Activated CD8-positive, alpha-beta memory T cell treated with anti-CD3 and anti-CD28 coated beads for 1 hour (primary cell): ENCODE measurements around the gene SLC23A2.

Experiments used
- DNase-seq, 2 donors: peaks; one replicate each; pipeline ENCODE4 v3.0.0-alpha.2; 2020; ENCODE audit warnings: low read depth in 1 of 2; ENCODE audit errors: extremely low read depth in 1 of 2

SLC23A2 gene

DNA sequence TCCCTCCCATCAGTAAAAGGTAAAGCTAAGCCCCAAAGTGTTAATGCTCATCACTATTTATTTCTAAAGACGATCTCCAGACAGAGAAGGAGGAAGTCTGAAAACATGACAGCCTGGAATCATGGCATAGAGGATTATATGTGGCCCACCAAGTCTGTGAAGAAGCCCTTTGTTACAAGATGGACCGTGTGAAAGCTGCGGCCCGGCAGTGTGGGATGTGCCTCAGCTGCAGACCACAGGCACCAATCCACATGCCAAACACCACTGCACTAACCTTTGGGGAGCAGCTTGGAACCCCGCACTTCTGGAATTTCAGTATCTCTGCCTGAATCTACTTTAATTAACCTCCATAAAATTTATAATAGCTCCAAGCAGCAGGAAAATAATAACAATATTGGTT lies 90.4 kb downstream of the SLC23A2 start:
- no peak for DNase-seq

DNA sequence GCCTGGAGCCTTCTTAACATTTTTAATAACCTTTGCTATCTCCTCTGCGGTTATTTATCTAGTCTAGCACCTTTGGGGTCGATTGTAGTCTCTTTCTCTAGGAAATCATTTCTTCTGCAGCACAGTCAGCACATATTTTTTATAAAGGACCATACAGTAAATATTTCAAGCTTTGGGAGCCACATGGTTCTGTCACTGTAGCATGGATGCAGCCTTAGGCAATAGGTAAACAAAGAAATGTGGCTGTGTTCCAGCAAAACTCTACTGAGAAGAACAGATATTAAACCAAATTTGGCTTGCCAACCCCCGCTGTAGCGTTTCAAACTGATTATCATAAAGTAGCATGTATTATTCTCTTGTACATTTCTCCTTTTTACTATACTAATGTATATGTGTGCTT lies 95.7 kb downstream of the SLC23A2 start:
- no peak for DNase-seq

DNA sequence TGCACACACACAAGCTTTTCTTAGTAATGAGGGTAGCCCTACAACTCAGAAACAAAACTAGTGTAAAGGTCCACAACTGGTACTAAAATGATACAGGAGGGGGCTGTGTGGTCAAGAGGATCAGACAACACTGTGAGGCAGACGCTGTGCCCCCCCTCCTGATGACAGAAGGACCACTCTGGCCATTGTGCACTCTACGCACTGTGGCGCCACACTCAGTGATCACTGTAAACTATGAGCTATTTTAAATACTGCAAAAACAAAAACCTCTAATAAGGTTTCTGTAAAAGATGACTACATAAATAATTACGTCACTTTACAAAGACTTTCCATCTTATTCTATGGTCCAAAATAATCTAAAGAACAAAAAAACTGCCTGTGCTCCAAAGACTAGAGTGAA lies 96.1 kb downstream of the SLC23A2 start:
- no peak for DNase-seq

DNA sequence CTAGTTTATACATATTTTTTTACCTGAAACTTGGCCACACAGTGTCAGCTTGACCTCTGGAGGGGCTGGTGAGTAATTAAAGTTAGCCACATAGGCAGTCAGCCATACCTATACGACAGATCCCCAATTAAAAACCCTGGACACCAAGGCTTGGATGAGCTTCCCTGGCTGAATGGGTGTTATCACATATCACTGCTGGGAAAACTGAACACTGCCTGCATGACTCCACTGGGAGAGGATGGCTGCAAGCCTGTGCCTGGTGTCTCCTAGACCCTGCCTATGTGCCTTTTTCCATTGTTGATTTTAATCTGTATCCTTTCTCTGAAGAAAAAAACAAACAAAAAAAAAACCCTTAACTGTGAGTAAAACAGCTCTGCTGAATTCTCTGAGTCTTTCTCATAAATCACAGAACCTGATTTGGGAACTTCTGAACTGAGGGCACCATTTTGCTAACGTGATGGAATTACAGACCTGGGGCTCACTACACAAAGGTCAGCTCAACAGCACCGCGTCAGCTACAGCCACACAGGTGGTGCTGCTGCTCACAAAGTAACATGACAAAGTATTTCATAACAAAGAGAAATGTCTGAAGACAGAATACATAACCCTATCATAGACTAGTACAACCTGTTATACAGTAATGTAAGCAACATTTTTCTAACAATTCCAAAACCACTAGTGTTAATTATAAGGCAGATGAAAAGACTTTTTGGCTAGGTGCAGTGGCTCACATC lies 97.0 kb downstream of the SLC23A2 start:
- no peak for DNase-seq

DNA sequence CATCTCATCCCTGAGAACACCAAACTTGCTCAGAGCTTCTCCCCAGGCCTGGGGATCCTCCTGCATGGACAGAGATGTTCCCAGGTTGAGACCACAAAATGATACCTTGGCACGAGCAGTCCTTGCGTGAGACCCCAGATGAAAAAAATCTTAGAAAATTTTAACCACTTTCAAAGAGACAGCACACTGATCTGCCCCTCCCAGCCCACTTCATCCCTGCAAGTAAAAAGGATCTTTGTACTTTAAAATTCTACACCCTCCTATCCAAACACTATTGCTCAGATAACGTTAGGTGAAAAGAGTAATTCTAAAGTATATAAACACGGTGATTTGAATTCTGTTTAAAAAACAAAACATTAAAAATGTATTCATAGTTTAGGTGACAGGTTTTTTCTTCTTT lies 98.5 kb downstream of the SLC23A2 start:
- no peak for DNase-seq

DNA sequence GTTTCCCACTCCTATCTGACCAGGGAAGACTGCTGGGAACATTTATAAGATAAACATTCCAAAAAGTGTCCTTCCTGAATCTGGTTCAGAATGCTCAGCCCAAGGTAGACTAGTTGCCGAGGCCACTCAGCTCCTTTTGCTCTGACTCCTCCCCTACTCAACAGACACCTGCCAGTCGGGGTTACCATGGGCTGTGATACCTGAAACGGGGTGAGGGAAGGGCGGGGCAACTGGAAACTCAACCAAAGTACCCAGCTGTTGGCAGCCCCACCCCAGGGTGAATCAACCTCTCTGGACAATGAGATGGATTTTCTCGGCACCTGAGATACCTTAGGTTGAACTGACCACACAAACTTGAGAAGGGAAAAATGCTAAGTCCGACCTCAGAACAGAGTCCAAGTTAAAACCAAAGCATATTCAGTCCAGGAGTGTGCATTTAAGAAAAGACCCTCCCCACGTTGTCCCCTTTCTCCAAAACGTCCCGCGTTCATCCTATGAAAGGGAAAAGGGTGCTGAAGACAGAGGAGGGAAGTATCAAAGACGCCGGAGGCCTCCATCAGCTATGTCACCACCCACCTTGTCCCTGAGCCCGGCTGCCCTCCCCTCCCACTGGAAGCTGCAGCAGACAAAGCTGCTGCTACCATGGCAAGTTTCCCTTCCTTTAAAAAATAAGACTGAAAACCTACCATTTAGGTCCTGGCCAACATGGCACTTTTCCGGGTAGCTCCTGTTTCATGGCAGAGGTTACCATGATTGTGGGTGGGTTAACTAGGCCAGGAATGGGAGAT lies 100.1 kb downstream of the SLC23A2 start:
- no peak for DNase-seq

DNA sequence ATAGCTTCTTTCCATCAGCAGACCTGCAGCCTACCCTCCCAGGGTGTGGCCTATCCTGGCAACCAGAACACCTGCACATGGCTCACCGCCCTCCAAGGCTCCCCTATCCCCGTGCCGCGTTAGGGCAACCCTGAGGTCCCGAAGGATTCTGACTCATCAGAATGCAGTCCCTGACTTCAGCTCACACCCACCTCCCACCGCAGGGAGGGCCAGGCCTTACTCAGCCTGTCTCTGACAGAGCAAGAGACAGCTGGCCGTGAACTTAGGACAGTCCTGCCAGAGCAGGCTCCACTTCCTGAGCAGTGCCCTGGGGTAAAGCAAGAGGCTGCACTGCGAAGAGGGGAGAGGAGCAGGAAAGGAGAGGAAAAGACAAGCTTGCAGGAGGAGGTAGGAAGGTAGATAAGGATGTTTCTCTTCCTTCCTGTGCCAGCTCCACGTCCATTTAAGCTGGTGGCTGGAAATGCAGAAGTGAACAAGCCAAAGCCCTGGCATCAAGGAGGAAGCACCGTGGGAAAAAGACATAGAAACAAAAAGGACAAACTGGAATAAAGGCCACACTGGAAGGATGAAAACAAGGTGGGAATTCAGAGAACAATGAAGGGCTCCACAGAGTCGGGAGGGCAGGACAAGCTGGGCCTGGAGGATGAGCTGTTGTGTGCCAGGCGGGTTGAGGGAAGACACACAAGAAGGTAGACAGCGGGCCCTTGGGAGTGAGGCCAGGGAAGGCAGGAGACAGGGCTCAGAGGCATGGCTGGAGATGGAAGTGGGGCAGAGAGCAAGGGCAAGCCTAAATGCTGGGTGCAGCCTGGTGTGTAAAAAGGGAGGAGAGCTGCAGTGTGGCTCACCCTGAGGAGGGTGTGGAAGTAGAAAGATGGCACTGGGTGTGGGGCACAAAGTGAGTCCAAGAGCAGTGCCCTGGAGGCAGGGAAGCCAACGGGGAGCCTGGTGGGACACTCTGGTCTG lies 102.7 kb downstream of the SLC23A2 start:
- DNase-seq: no peak

DNA sequence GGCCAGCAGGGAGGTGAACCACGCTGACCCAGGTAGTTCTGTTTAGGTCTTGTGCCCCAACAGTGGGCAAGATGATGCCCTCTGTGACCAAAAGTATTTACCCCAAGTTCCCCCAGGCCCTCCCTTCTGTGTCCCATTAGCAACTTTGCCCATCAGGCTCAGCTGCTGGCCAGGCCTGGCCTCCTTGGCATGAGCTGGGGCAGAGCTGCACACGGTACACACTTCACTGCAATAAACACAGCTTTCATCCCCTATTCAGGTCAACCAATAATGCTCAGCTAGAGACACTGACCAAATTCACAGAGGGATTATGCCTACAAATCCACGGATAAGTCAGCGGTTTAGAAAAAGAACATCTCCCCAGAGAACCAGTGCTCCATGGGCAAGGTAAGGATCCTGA lies 103.7 kb downstream of the SLC23A2 start:
- no peak for DNase-seq

DNA sequence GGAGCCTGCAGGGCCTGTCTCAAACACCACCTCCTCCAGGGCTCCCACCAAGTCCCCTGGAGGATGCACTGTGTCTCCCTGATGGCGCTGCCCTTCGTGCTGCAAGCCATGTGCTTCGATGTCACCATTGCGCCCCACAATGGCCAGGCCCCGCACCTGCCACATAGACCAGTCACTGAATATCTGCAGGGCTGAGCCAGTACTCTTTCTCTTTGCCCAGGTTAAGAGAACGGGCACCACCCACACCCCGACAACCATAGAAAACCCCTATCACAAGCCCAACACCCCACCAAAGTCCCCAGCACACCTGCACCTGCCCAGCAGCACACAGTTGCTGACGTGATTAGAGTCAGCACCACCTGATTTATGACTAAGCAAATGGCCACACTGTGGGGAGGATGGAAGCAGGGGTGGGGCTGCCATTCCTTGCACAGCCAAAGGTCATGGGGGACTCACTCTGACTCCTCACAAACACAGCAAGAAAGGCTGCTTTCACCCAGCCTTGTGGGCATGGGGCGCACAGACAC lies 104.3 kb downstream of the SLC23A2 start:
- no peak for DNase-seq

DNA sequence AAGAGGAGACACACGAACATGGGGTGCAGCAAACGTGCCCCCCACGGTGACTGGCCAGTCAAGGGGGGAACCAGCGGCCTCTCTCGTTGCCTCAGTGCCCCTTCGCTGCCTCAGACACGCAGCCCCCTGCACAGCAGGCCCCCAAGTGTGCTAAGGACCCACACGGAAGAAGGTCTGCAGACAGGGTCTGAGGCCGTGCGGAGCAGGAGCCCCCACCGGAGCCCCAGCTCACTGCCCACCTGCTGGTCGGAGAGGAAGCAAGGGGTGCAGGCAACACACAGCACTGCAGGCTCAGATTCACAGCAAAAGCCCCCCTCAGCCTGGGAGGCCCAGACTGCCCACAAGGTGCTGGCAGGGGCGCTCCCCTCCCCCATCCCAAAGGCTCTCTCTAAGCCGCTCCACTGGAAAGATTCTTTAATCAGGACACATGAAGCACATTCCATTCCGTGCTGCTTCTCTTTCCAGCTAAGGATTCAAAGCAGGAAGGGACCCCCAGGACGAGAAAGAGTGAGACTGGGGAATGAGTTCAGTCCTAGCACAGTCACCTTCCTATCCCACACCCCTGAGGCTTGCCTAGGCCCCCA lies 105.1 kb downstream of the SLC23A2 start:
- no peak for DNase-seq

DNA sequence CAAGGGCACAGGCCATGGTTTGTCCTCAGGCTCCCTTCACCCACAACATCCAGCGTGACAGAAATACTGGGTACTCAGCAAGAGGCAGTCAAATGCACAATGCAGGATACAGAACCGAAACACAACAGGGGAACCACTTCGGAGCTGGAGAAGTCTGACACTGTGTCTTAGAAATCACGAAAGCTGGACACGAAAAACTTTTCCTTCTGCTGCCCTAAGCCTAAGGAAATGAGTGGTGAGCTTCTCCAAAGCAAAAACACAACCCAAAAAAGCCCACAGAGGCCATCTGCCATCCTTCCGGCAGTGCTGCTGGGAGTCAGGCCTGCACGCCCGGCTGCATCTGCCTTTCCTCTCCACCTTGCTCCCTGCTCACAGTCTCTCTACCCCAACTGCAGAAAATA lies 106.3 kb downstream of the SLC23A2 start:
- DNase-seq: no peak

DNA sequence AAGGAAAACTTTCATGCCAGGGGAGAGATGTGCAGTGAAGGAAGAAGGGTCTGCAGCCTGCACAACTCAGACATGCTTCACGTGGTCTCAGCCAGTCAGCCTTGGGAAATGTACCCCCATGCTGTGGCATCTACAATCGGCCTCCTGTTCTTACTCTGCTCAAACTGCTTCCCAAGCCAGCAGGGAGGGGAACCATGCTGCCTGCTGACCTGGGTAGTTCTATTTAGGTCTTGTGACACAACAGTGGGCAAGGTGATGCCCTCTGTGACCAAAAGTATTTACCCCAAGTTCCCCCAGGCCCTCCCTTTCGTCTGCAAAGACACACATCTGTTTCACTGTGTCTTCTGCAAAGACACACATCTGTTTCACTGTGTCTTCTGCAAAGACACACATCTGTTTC lies 106.9 kb downstream of the SLC23A2 start:
- DNase-seq: no peak

DNA sequence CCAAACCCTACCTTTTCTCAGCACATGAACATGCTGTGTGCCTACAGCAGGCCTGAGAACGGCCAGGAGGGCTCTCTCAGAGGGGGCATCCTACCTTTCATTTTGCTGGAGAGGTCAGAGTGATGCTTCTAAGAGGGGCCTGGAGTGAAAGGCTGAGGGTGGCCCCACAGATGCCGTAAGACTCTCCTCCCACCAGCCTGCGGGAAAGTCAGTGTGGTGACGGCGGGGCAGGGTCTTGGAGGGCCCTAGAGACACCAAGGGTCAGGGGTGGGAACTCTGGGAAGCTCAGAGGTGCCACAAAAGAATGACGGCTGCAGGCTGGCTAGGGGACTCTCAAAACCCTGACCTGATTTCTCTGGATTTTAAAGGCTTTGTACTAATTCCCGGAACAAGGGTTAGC lies 107.6 kb downstream of the SLC23A2 start:
- DNase-seq: no peak

DNA sequence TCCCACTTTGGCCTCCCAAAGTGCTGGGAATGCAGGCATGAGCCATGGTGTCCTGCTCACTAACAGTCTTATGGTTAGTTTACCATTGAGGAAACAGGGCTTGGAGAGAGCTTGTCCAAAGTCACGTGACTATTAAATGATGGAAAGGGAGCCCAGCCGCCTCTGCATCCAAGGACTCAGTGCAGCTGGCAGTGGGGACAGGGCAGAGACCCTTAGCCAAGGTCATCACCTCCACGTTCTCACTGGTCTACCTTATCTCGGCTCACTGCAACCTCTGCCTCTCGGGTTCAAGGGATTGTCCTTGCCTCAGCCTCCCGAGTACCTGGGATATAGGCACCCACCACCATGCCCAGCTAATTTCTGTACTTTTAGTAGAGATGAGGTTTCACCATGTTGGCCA lies 109.3 kb downstream of the SLC23A2 start:
- DNase-seq: no peak

DNA sequence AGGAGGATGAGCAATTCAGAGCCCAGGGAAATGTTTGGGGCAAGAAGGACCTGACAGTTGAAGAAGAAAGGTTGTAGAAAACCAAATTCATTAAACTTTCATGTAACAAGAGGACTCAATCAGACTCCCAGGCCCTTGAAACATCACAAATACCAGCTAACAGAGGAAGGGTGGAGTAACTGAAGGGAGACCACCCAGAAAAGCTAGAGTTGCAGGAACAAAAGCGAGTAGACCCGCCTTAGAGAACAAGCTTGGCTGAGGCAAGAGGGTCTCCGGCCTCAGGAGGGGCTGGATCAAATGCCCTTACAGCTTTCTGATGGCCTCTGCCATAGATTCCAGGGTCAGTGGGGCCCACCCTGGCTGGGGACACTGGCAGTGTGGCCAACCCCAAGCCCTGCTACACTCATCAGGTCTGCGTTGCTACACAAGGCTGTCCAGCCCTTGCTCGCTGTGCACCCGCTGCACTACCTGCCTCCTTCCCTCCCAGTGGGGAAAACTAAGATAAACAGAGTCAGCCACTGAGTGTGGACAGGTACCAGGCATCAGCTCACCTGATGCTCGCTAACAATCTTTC lies 110.0 kb downstream of the SLC23A2 start:
- DNase-seq: no peak

DNA sequence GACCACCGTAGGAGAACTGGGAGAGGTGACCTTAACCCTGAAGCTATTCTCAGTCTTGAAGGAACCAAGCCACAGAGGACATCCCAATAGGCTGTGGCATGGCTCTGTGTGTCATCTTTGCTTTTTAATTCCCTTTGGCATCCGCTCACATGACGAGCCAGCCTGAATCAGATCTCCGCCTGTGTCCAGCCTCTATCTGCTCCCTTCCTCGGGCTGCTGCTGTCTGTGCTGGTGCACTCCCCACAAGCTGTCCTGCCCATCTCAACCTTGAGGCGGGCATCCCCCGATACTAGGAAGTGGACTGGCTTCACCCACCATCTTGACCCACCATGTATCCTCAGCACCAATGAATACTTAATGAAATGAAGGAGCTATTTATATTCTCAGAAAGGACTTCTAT lies 111.9 kb downstream of the SLC23A2 start:
- DNase-seq: no peak

DNA sequence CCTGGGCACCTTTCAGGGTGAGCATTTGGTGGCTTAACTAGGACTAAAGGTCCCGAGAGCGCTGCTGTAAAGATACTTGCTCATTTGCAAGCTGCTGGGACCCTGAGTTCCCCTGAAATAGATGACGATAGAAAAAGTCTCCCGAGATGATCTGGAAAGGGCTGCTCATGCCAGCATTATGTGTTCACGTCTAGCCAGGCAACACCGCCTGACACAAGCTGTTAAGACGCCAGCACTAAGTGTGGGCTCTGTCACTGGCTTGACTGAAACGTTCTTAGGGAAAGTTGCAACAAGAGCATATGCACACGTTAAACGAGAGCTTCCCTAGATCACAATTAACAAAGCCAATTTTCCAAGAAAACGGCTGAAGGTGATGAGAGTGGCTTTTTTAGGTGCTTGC lies 113.7 kb downstream of the SLC23A2 start:
- DNase-seq: no peak

DNA sequence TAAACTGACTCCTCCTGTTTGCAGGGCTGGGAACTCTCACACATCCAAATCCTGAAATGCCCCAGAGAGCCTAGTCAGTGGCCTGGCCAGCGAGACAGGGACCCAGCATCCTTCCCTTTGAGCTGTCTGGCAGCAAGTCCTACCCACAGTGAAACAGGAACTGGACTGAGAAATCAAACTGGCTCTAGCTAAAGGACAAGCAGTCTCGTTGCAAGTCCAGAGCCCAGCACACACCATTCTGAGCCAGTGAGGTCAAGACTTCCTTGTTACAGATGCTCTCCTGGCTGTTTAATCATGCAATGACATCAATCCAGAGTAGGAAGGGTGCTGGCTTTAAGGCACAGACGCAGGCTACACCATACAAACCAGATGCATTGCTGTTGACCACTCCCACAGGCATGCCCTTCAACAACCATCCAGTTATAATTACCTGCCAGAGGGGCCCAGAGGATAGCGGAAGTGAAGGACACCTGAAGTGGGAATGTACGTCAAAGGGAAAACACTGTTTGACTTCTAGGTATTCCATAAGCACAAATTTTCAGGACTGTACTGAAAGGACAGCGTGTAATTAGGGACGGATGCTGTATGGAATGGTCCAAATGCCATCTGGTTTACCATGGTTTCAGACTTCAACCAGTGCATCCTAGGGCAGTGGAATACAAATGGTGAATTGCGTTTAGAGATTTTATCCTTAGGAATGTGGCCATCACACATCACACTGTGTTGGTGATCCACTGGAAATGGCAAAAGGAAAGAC lies 114.4 kb downstream of the SLC23A2 start:
- no peak for DNase-seq

DNA sequence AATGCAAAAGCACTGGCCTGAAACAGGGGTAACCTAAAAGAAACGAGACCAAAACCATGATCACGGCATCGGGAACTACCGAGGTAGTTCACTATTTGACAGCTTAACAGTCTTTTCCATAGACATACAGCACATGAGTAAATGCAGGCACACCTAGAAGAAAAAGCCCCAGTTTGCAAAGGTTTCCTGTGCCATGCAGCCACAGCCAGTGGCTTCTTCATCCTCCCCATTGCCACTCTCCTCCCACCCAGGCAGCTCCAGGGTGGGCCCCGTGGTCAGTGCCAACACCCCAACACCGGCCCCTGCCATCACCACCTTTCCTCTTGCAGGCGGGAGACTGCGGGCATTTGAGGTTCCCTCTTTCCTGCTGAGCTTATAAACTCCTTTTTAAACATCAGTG lies 115.4 kb downstream of the SLC23A2 start:
- DNase-seq: no peak

DNA sequence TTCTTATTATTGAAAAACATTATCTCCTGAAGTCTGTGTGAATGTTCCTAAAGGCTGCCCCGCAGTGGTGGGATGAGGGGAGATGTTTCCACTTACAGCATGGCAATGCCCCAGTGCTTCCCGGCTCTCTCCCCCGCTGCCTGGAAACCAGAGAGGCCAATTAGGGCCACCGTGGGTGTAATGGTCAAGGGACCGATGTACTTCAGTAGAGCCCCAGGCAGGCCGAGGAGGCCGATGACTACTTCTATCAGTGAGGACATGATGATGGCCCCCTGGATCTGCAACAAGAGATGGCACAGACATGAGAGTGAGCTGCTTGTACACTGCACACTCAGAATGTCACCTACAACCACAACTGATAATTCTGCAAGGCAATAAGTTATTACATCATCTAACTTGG lies 117.8 kb downstream of the SLC23A2 start:
- no peak for DNase-seq
